Measurements from ENCODE around the gene AKT3. TPM values are rescaled to one million over a fixed set of nuclear protein-coding genes. Genes with fewer than 3 reads are reported as not detected.

The AKT3 gene
- total and polyA plus RNA-seq, 2 of the 8 experiments (the other 6 are each of a cell fraction or from before 2014, with no cell fraction given): 6.0 to 36.4 TPM

DNA sequence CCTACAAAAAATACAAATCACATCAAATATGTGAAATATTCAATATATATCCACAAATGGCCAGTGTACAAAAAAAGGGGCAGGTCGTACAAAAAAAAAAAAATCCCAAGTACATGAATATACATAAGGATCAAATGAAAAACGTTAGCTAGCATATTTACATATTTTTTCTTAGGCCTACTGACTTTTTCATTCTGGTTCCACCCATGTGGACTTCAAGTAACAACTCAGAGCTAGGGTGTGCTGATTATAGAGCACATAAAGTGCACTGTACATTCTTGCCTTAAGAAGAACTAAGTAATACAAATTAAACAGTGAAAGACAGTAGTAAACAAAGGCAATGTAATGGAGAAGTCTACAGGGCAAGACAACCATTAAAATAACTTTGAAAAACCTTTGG, 297.0 kb downstream of the AKT3 start (continued):
- TF ChIP-seq CHD7 (IDR thresholded peaks at IDR 0.05; ENCODE audit: insufficient replicate concordance, low read length): no peak
- TF ChIP-seq, protein P1, sequence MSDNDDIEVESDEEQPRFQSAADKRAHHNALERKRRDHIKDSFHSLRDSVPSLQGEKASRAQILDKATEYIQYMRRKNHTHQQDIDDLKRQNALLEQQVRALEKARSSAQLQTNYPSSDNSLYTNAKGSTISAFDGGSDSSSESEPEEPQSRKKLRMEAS (IDR thresholded peaks at IDR 0.05): no peak
- TF ChIP-seq NRF1 (IDR thresholded peaks at IDR 0.05; ENCODE audit: low read depth, low read length): no peak
- TF ChIP-seq CHD1 (IDR thresholded peaks at IDR 0.05; ENCODE audit: low read depth, low read length): no peak
- no peak for TF ChIP-seq POLR2AphosphoS5 (IDR thresholded peaks at IDR 0.05; ENCODE audit: low read depth, low read length)
- TF ChIP-seq SIRT6 (IDR thresholded peaks at IDR 0.05; ENCODE audit: low read length): no peak
- no peak for TF ChIP-seq SP1 (IDR thresholded peaks at IDR 0.05; ENCODE audit: low read depth, low read length)
- TF ChIP-seq, protein P2, sequence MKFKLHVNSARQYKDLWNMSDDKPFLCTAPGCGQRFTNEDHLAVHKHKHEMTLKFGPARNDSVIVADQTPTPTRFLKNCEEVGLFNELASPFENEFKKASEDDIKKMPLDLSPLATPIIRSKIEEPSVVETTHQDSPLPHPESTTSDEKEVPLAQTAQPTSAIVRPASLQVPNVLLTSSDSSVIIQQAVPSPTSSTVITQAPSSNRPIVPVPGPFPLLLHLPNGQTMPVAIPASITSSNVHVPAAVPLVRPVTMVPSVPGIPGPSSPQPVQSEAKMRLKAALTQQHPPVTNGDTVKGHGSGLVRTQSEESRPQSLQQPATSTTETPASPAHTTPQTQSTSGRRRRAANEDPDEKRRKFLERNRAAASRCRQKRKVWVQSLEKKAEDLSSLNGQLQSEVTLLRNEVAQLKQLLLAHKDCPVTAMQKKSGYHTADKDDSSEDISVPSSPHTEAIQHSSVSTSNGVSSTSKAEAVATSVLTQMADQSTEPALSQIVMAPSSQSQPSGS (IDR thresholded peaks at IDR 0.05; ENCODE audit: low read length): no peak
- TF ChIP-seq USF2 (IDR thresholded peaks at IDR 0.05; ENCODE audit: low read length): no peak
- no peak for TF ChIP-seq CBX5 (IDR thresholded peaks at IDR 0.05; ENCODE audit: low read depth, low read length)

Measured in H1 (cell line).